WTC11 (cell line): ENCODE measurements around the gene ANO9.

ENCODE experiments used
- ATF3 ChIP-seq: sonication (generic); formaldehyde crosslinking; conservative IDR thresholded peaks from 2 replicates; pipeline ENCODE4 v1.8.1; 2022; ENCODE audit warnings: mild to moderate bottlenecking, missing genetic modification reagents
- CTCF ChIP-seq: fragments of 200-600 bp; IDR thresholded peaks from 2 replicates; pipeline ENCODE4 v1.8.0; 2022; ENCODE audit warnings: antibody characterized with exemption
- KAT7 ChIP-seq: sonication (generic); formaldehyde crosslinking; IDR thresholded peaks from 2 replicates; pipeline ENCODE4 v1.8.1; 2023; ENCODE audit warnings: missing genetic modification reagents, mild to moderate bottlenecking, borderline replicate concordance
- NFATC4 ChIP-seq: fragments of 250-450 bp; sonication (Bioruptor Pico); IDR thresholded peaks from 2 replicates; pipeline ENCODE4 v1.9.0; 2021; ENCODE audit warnings: mild to moderate bottlenecking
- SP1 ChIP-seq: sonication (generic); formaldehyde crosslinking; conservative IDR thresholded peaks from 2 replicates; pipeline ENCODE4 v1.8.1; 2022; ENCODE audit warnings: missing genetic modification reagents
- STAT6 ChIP-seq: sonication (generic); formaldehyde crosslinking; conservative IDR thresholded peaks from 2 replicates; pipeline ENCODE4 v1.8.1; 2023; ENCODE audit warnings: mild to moderate bottlenecking, low read depth, missing genetic modification reagents, moderate library complexity
- USF2 ChIP-seq: sonication (generic); formaldehyde crosslinking; IDR thresholded peaks from 2 replicates; pipeline ENCODE4 v1.8.1; 2023; ENCODE audit warnings: mild to moderate bottlenecking, missing genetic modification reagents, moderate library complexity
- ZNF532 ChIP-seq: fragments of 250-450 bp; sonication (Bioruptor Pico); IDR thresholded peaks from 2 replicates; pipeline ENCODE4 v1.9.0; 2021; ENCODE audit warnings: mild to moderate bottlenecking, borderline replicate concordance
- TF ChIP-seq, protein P1 (sequence below): sonication (generic); formaldehyde crosslinking; IDR thresholded peaks from 2 replicates; pipeline ENCODE4 v1.8.1; 2022; ENCODE audit warnings: mild to moderate bottlenecking, missing genetic modification reagents, moderate library complexity, borderline replicate concordance
- TF ChIP-seq, protein P2 (sequence below): sonication (generic); formaldehyde crosslinking; IDR thresholded peaks from 2 replicates; pipeline ENCODE4 v1.8.1; 2023; ENCODE audit warnings: mild to moderate bottlenecking, moderate library complexity, missing genetic modification reagents
- TF ChIP-seq, protein P3 (sequence below): sonication (generic); formaldehyde crosslinking; IDR thresholded peaks from 2 replicates; pipeline ENCODE4 v1.8.1; 2022; ENCODE audit warnings: mild to moderate bottlenecking, moderate library complexity, missing genetic modification reagents
- TF ChIP-seq, protein P4 (sequence below): sonication (generic); formaldehyde crosslinking; IDR thresholded peaks from 2 replicates; pipeline ENCODE4 v1.8.0; 2022; ENCODE audit warnings: mild to moderate bottlenecking, missing genetic modification reagents

DNA sequence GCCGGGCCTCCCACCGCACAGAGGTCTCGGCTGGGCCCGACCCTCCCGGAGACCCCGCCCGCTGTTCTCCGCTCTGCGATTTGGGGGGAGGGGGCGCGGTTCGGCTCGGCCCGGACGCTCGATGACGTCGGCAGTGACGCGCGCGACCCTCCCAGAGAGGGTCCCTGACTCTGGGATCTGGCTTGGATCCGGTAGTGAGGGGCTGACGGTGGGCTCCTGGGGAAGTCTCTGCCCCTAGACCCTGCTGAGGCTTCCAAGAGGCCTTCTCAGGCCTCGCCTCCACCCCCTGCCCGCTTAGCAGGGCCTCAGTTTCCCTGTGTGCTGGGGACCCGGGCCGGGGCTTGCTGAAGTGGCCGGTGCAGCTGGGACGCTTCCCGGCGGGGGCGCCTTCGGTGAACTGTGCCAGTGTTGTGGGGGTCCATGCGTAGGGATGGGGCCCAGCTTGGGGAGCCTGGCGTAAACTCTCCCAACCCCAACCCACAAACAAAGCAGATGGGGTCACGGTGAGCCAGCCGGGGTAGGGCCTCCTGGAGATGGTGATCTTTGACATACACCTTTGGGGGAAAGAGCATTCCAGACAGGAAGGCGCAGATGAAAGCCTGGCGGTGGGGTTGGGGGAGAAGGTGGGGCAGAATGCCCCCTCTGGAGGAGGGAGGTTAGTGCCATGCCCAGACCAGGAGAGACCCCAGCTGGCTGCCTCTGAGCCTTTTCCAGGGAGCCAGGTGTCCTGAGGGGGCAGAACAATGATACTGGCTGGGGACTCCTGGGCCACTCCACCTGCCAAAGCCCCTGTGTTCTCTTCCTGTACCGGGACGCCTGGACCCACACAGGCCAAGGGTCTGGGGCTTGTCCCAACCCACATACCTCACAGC, 71.5 kb downstream of the ANO9 start:
- TF ChIP-seq, protein P1, sequence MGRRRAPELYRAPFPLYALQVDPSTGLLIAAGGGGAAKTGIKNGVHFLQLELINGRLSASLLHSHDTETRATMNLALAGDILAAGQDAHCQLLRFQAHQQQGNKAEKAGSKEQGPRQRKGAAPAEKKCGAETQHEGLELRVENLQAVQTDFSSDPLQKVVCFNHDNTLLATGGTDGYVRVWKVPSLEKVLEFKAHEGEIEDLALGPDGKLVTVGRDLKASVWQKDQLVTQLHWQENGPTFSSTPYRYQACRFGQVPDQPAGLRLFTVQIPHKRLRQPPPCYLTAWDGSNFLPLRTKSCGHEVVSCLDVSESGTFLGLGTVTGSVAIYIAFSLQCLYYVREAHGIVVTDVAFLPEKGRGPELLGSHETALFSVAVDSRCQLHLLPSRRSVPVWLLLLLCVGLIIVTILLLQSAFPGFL (CRISPR knock-in tag): no peak
- TF ChIP-seq CTCF (no peak), KAT7 (CRISPR knock-in tag) (no peak), NFATC4 (no peak), ZNF532 (CRISPR knock-in tag) (no peak), ATF3 (CRISPR knock-in tag) (no peak), STAT6 (CRISPR knock-in tag) (no peak), SP1 (CRISPR knock-in tag) (0 out of 2 replicates have a peak, but pooled peaks have one; percentile 31), USF2 (no peak)
- TF ChIP-seq, protein P2, sequence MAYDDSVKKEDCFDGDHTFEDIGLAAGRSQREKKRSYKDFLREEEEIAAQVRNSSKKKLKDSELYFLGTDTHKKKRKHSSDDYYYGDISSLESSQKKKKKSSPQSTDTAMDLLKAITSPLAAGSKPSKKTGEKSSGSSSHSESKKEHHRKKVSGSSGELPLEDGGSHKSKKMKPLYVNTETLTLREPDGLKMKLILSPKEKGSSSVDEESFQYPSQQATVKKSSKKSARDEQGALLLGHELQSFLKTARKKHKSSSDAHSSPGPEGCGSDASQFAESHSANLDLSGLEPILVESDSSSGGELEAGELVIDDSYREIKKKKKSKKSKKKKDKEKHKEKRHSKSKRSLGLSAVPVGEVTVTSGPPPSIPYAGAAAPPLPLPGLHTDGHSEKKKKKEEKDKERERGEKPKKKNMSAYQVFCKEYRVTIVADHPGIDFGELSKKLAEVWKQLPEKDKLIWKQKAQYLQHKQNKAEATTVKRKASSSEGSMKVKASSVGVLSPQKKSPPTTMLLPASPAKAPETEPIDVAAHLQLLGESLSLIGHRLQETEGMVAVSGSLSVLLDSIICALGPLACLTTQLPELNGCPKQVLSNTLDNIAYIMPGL: no peak
- TF ChIP-seq, protein P3, sequence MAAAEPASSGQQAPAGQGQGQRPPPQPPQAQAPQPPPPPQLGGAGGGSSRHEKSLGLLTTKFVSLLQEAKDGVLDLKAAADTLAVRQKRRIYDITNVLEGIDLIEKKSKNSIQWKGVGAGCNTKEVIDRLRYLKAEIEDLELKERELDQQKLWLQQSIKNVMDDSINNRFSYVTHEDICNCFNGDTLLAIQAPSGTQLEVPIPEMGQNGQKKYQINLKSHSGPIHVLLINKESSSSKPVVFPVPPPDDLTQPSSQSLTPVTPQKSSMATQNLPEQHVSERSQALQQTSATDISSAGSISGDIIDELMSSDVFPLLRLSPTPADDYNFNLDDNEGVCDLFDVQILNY (CRISPR knock-in tag): no peak
- TF ChIP-seq, protein P4, sequence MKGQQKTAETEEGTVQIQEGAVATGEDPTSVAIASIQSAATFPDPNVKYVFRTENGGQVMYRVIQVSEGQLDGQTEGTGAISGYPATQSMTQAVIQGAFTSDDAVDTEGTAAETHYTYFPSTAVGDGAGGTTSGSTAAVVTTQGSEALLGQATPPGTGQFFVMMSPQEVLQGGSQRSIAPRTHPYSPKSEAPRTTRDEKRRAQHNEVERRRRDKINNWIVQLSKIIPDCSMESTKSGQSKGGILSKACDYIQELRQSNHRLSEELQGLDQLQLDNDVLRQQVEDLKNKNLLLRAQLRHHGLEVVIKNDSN (CRISPR knock-in tag): no peak
